ENCODE measurements around the gene EXOC3L1. TPM values are rescaled to one million over a fixed set of nuclear protein-coding genes. Genes with fewer than 3 reads are reported as not detected.

The EXOC3L1 gene
- total and polyA plus RNA-seq, 2 of the 13 experiments (the other 11 are each of a cell fraction or from before 2014, with no cell fraction given), result 0.12 TPM; not detected in 1

- TF ChIP-seq POLR2AphosphoS2 (IDR thresholded peaks at IDR 0.05; ENCODE audit: low read depth, low read length) (peak; percentile 66; the same call in 1 of the 2 replicates), ZNF589 (CRISPR knock-in tag; conservative IDR thresholded peaks at IDR 0.05) (no peak), ZC3H13 (CRISPR knock-in tag; IDR thresholded peaks at IDR 0.05) (peak; percentile 78; the same call in 1 of the 2 replicates), NR1H2 (CRISPR knock-in tag; IDR thresholded peaks at IDR 0.05; ENCODE audit: borderline replicate concordance, low read depth) (no peak), NRL (CRISPR knock-in tag; IDR thresholded peaks at IDR 0.05; ENCODE audit: borderline replicate concordance) (no peak), ZBTB33 (CRISPR knock-in tag; IDR thresholded peaks at IDR 0.05) (peak; percentile 90), ATF5 (CRISPR knock-in tag; IDR thresholded peaks at IDR 0.05; ENCODE audit: low read depth) (no peak), KDM2A (CRISPR knock-in tag; IDR thresholded peaks at IDR 0.05; ENCODE audit: borderline replicate concordance, low read depth) (no peak), ZNF550 (CRISPR knock-in tag; IDR thresholded peaks at IDR 0.05; ENCODE audit: borderline replicate concordance) (no peak), LRRFIP1 (CRISPR knock-in tag; conservative IDR thresholded peaks at IDR 0.05) (no peak), SOX13 (IDR thresholded peaks at IDR 0.05) (no peak), SOX13 (CRISPR knock-in tag; conservative IDR thresholded peaks at IDR 0.05 in 1 of 2, IDR thresholded peaks at IDR 0.05 in 1 of 2) (no peak), ZNF350 (CRISPR knock-in tag; IDR thresholded peaks at IDR 0.05; ENCODE audit: borderline replicate concordance, low read depth) (0 out of 2 replicates have a peak, but pooled peaks have one; percentile 4), IKZF5 (CRISPR knock-in tag; IDR thresholded peaks at IDR 0.05) (no peak), ZNF44 (CRISPR knock-in tag; IDR thresholded peaks at IDR 0.05) (no peak), ZNF367 (CRISPR knock-in tag; IDR thresholded peaks at IDR 0.05; ENCODE audit: borderline replicate concordance) (no peak)
Measured at GRCh38 chr16:67148656-67149275, 41.2 kb downstream of the EXOC3L1 start (continued).

Measured in HepG2 (cell line).